OCI-LY1 (cell line): ENCODE results near the gene LRRC42.

Experiments used
- CTCF ChIP-seq: fragments of 200-600 bp; sonication (generic), shearing (Covaris generic); IDR thresholded peaks from 2 replicates; pipeline ENCODE4 v1.5.1; 2017; ENCODE audit warnings: mild to moderate bottlenecking, antibody characterized with exemption, low read length, moderate library complexity, mixed read lengths
- EZH2 ChIP-seq: fragments of 200-600 bp; sonication (generic), shearing (Covaris generic); IDR thresholded peaks from 2 replicates; pipeline ENCODE4 v1.8.0; 2017; ENCODE audit warnings: borderline replicate concordance, mixed run types, mild to moderate bottlenecking, antibody characterized with exemption, low read length, moderate library complexity, mixed read lengths

DNA sequence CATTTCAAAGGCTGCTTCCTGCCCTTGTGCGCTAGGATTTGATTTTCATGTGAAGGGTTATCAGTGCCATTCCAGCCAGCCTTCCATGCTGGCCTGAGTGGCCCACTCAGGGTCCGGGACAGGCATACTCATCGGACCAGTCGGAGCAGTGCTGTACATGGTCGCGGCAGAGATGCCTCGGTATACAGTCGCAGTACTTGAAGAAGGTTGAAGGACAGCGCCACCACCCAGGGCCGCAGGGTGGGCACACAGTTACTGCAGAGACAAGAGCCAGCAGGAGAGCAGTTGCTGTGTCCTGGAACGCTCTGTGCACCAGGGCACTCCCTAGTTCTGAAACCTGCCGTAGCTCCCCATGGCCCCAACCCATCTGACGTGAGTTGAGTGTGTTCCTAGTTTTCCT lies 62.7 kb downstream of the LRRC42 start:
- TF ChIP-seq CTCF (no peak), EZH2 (no peak)
